RWPE2 (cell line): ENCODE results near the gene PRF1.
A peak's percentile ranks its signal among the peaks of the same experiment; 100 is the strongest.

Source experiments
- ATAC-seq: fragments of 200-7000 bp; cut with Tn5 transposase; 3 replicates; pipeline ENCODE4 v1.9.1; 2021; ENCODE audit warnings: low read depth
- DNase-seq: peaks from one replicate; pipeline ENCODE4 v3.0.0-alpha.2; 2020; ENCODE audit warnings: low spot score
- H3K27ac ChIP-seq: fragments of 450-650 bp; 2 replicates; pipeline ENCODE4 v1.5.1; 2017; ENCODE audit warnings: mild to moderate bottlenecking; ENCODE audit not compliant: poor library complexity, severe bottlenecking
- H3K27me3 ChIP-seq: fragments of 250-450 bp; sonication (Bioruptor Pico); 2 replicates; pipeline ENCODE4 v1.5.1; 2021; ENCODE audit warnings: mild to moderate bottlenecking, moderate library complexity; ENCODE audit not compliant: insufficient read depth, poor library complexity, severe bottlenecking
- H3K36me3 ChIP-seq: fragments of 250-450 bp; sonication (Bioruptor Pico); 2 replicates; pipeline ENCODE4 v1.5.1; 2020; ENCODE audit warnings: low read depth, mild to moderate bottlenecking, moderate library complexity
- H3K4me1 ChIP-seq: fragments of 250-450 bp; sonication (Bioruptor Pico); 2 replicates; pipeline ENCODE4 v1.5.1; 2021; ENCODE audit warnings: mild to moderate bottlenecking, moderate library complexity; ENCODE audit not compliant: insufficient read depth, poor library complexity, severe bottlenecking
- H3K4me3 ChIP-seq: fragments of 250-450 bp; sonication (Bioruptor Pico); 2 replicates; pipeline ENCODE4 v1.5.1; 2021; ENCODE audit warnings: mild to moderate bottlenecking, moderate library complexity; ENCODE audit not compliant: severe bottlenecking
- H3K9me3 ChIP-seq: fragments of 250-450 bp; sonication (Bioruptor Pico); 2 replicates; pipeline ENCODE4 v1.5.1; 2021; ENCODE audit warnings: mild to moderate bottlenecking, moderate library complexity; ENCODE audit not compliant: severe bottlenecking
- TF ChIP-seq, protein P1 (sequence below): fragments of 450-650 bp; IDR thresholded peaks from one replicate; pipeline ENCODE4 v1.5.1; 2017; ENCODE audit warnings: mild to moderate bottlenecking, moderate library complexity; ENCODE audit not compliant: poor library complexity, severe bottlenecking

Gene PRF1

DNA sequence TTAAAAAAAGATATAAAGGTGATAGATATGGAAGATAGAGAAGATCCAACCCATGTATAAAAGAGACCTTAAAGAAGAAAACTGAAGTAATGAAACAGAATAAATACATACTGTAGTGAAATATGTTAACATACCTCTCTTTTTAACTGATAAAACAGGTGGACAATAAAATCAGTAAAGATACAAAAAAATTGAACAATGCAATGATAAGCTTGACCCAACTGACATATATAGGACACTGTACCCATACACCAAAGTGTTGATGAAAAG lies 17.4 kb upstream of the PRF1 start:
- TF ChIP-seq, protein P1, sequence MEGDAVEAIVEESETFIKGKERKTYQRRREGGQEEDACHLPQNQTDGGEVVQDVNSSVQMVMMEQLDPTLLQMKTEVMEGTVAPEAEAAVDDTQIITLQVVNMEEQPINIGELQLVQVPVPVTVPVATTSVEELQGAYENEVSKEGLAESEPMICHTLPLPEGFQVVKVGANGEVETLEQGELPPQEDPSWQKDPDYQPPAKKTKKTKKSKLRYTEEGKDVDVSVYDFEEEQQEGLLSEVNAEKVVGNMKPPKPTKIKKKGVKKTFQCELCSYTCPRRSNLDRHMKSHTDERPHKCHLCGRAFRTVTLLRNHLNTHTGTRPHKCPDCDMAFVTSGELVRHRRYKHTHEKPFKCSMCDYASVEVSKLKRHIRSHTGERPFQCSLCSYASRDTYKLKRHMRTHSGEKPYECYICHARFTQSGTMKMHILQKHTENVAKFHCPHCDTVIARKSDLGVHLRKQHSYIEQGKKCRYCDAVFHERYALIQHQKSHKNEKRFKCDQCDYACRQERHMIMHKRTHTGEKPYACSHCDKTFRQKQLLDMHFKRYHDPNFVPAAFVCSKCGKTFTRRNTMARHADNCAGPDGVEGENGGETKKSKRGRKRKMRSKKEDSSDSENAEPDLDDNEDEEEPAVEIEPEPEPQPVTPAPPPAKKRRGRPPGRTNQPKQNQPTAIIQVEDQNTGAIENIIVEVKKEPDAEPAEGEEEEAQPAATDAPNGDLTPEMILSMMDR = no peak
- Histone ChIP-seq H3K27me3 (no peaks in the 10 kb centered on the region), H3K36me3 (no peaks in the 10 kb centered on the region), H3K4me3 (no peak overlapping the region), H3K27ac (no peak overlapping the region), H3K4me1 (peaks cover 7% of the 10 kb centered on the region), H3K9me3 (peaks cover 10% of the 10 kb centered on the region)
- DNase-seq (no peak), ATAC-seq (no peak)

DNA sequence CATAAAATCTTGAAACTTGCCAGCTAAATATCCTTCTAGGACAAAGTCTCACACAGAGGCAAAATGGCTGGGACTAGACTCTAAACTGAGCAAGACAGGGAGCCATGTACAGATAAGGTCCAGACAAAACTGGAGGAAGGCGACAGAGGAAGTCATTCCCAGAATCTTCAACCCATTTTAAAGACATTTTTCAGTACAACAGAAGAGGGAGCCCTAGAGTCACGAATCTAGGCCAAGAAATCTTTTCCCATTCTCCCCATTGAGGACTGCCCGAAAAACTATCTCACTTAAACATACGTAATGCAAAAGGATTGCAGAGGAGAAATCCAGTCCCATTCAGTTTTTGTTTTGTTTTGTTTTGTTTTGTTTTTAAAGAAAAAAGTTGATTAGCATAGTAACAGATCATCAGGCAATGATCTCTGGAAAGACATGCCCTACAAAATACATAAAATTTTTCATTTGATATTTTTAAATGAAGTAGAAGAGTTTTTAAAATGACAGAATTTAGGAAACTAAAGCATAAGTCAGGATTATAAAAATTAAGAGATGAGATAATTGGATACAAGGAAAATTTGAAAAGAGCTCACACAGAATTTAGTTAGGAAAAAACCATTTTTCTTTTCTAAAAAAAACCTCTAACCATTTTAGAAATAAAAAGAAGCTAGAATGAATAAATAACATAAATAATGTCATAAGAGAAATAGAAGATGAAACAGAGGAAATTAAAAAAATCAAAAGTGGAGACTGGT lies 16.9 kb upstream of the PRF1 start:
- peaks cover 7% of the 10 kb centered on the region for H3K4me1 ChIP-seq
- DNase-seq (no peak), ATAC-seq (no peak)
- peaks cover 10% of the 10 kb centered on the region for H3K9me3 ChIP-seq
- TF ChIP-seq, protein P1 = no peak
- no peaks in the 10 kb centered on the region for H3K27me3 ChIP-seq
- no peaks in the 10 kb centered on the region for H3K36me3 ChIP-seq
- no peak overlapping the region for H3K27ac ChIP-seq
- H3K4me3 ChIP-seq = no peak overlapping the region

DNA sequence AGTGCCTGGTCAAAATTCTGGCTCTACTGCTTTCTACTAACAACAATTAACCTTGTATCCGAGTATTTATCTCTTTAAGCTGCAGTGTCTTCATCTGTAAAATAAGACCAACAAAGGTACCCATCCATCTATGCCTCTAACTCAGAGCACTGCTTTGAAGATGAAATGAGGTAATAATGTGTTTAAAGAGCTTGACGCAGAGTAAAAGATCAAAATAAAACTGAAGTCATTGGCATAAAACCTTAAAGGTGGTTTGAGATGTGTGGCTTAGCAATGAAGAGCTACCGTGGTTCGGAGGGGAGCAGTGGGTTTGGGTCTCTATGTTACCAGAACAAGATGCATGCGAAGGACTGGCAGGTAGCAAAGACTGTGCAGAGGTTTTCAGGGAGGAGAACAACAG lies 16.1 kb upstream of the PRF1 start:
- TF ChIP-seq, protein P1 = no peak
- no peak for DNase-seq
- H3K27me3 ChIP-seq = no peaks in the 10 kb centered on the region
- H3K36me3 ChIP-seq = no peaks in the 10 kb centered on the region
- H3K9me3 ChIP-seq = peaks cover 10% of the 10 kb centered on the region
- H3K27ac ChIP-seq = no peak overlapping the region
- peaks cover 7% of the 10 kb centered on the region for H3K4me1 ChIP-seq
- H3K4me3 ChIP-seq = no peak overlapping the region
- ATAC-seq = no peak

DNA sequence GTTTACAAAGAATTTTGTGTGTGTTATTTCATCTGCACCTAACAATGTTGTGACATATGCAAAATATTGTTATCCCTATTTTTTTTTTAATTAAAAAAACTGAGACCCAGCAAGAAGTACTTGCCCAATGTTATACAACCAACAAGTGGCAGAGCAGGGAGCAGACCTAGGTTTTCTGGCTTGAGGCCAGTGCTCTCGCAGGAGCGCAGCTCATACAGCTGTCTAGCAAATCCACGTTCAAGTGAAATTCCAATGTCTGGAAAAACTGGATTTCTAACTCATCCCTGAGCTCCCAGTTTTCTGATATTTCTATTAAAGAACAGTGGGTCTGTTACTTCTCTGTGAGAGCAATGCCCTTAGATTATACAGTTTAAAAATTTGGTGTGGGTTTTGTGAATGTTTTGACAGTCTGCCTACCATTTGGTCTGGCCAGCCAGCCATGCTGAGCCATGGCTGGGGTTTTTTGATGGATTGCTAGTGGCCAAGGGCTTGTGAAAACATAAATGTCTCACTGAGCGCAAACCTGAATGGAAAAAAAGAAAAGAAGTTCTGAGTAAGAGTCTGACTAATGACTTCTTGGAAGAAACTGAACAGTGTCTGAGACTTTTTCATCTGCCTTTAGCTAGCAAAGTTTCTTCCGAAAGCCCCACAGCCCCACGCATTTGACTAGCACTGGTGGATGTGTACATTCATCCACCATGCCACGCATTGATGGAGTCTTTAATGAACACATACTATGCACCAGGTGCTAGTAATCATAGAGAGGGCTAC lies 15.4 kb upstream of the PRF1 start:
- ATAC-seq (no peak), DNase-seq (no peak)
- Histone ChIP-seq H3K9me3 (peaks cover 10% of the 10 kb centered on the region), H3K27me3 (no peaks in the 10 kb centered on the region), H3K27ac (no peak overlapping the region), H3K36me3 (no peaks in the 10 kb centered on the region), H3K4me3 (no peak overlapping the region), H3K4me1 (peaks cover 7% of the 10 kb centered on the region)
- TF ChIP-seq, protein P1 = no peak

DNA sequence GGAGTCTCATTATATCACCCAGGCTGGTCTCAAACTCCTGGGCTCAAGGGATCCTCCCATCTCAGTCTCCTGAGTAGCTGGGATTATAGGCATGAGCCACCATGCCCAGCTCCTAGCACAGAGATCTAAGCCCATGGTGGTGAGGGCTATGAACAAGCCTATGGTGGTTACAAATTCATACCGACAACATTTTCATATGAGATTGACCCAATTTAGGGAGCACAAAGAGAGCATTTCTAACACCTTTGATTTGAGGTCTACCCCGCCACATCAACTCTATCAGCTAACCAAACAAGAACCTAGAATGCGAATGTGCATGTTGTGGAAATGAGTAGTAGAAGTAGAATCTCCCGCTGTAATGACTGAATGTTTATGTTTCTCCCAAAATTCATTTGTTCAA lies 14.2 kb upstream of the PRF1 start:
- Histone ChIP-seq H3K9me3 (peaks cover 10% of the 10 kb centered on the region), H3K4me3 (no peak overlapping the region), H3K4me1 (peaks cover 7% of the 10 kb centered on the region), H3K27me3 (no peaks in the 10 kb centered on the region), H3K27ac (peak overlapping the region; percentile 61), H3K36me3 (no peaks in the 10 kb centered on the region)
- DNase-seq = no peak
- no peak for ATAC-seq
- TF ChIP-seq, protein P1 = no peak
